GM19328 (cell line): ENCODE results near the gene ADARB2.
"Not testable (repeated sequence)": the region's sequence is repeated elsewhere in the genome, so short reads cannot be mapped to it uniquely, and the experiment has no call there.

ENCODE experiments used
- ATAC-seq: cut with Tn5 transposase; IDR thresholded peaks from one replicate; pipeline ENCODE4 v1.9.1; 2021; ENCODE audit warnings: mild to moderate bottlenecking, moderate library complexity; ENCODE audit not compliant: unreplicated experiment

The ADARB2 gene

GRCh38 chr10:1219874-1220273, 517.5 kb downstream of the ADARB2 start:
- ATAC-seq: not testable (repeated sequence)

GRCh38 chr10:1217661-1218060, 519.7 kb downstream of the ADARB2 start:
- no peak for ATAC-seq

GRCh38 chr10:1217237-1217587, 520.1 kb downstream of the ADARB2 start:
- ATAC-seq: no peak

- no peak for ATAC-seq
These were observed 520.6 kb downstream of the ADARB2 start for GRCh38 chr10:1216574-1217236.

- ATAC-seq: no peak
These were observed 521.3 kb downstream of the ADARB2 start for GRCh38 chr10:1215862-1216573.

GRCh38 chr10:1214882-1215540, 522.3 kb downstream of the ADARB2 start:
- no peak for ATAC-seq

GRCh38 chr10:1214071-1214675, 523.2 kb downstream of the ADARB2 start:
- ATAC-seq: no peak

GRCh38 chr10:1213252-1214070, 523.9 kb downstream of the ADARB2 start:
- no peak for ATAC-seq

GRCh38 chr10:1212571-1213141, 524.7 kb downstream of the ADARB2 start:
- ATAC-seq: no peak

- no peak for ATAC-seq
These were observed 525.3 kb downstream of the ADARB2 start for GRCh38 chr10:1211844-1212570.

- ATAC-seq: no peak
These were observed 526.7 kb downstream of the ADARB2 start for GRCh38 chr10:1210667-1211066.

GRCh38 chr10:1209355-1209979, 527.9 kb downstream of the ADARB2 start:
- no peak for ATAC-seq

GRCh38 chr10:1208366-1209311, 528.7 kb downstream of the ADARB2 start:
- no peak for ATAC-seq

GRCh38 chr10:1206601-1207000, 530.7 kb downstream of the ADARB2 start:
- no peak for ATAC-seq

- no peak for ATAC-seq
These were observed 531.2 kb downstream of the ADARB2 start for GRCh38 chr10:1206101-1206500.

- no peak for ATAC-seq
These were observed 531.8 kb downstream of the ADARB2 start for GRCh38 chr10:1205450-1206030.

- ATAC-seq: no peak
These were observed 532.6 kb downstream of the ADARB2 start for GRCh38 chr10:1204434-1205326.
